Activated CD8-positive, alpha-beta memory T cell treated with anti-CD3 and anti-CD28 coated beads, Interleukin-2, amount 10 ng/mL, durations not matched to agents 7 days and 5 days (primary cell): ENCODE data around the gene KAZALD1. TPM values are rescaled to one million over a fixed set of nuclear protein-coding genes. Genes with fewer than 3 reads are reported as not detected.

Experiments used
- ATAC-seq: fragments of 150-1000 bp; cut with Tn5 transposase; one replicate; pipeline ENCODE4 v1.10.0; 2021; ENCODE audit warnings: moderate library complexity
- CTCF ChIA-PET: fragments of 350-600 bp; sonication (Branson Sonifier 250); formaldehyde crosslinking; loops from one replicate; lab custom pipeline; 2021; ENCODE audit warnings: antibody characterized with exemption; lab: Charles Lee
- DNase-seq: peaks from one replicate; pipeline ENCODE4 v3.0.0-alpha.2; 2020
- H3K27ac Mint-ChIP-seq: one replicate; pipeline ENCODE4 v1.8.0; 2021; ENCODE audit warnings: mild to moderate bottlenecking, mixed read lengths
- H3K27me3 Mint-ChIP-seq: one replicate; pipeline ENCODE4 v1.8.0; 2021; ENCODE audit warnings: mixed read lengths
- H3K36me3 Mint-ChIP-seq: one replicate; pipeline ENCODE4 v1.8.0; 2021; ENCODE audit warnings: mild to moderate bottlenecking, mixed read lengths
- H3K4me1 Mint-ChIP-seq: one replicate; pipeline ENCODE4 v1.8.0; 2021; ENCODE audit warnings: mixed read lengths
- H3K4me3 Mint-ChIP-seq: one replicate; pipeline ENCODE4 v1.8.0; 2021; ENCODE audit warnings: mild to moderate bottlenecking, moderate library complexity, mixed read lengths
- H3K9me3 Mint-ChIP-seq: one replicate; pipeline ENCODE4 v1.8.0; 2022; ENCODE audit warnings: low read depth, mixed read lengths
- total RNA-seq, 2 experiments: library from RNA; stranded (reverse); gene quantifications; one replicate each; pipeline ENCODE4 v1.2.3, GENCODE V29; 2021

KAZALD1 gene
- total RNA-seq, result under 1 TPM in 1 of 2 experiments, not detected in 1; 0.30 TPM

- H3K4me3 Mint-ChIP-seq, result peak within 1 kb of the TSS; percentile 86
- CTCF ChIA-PET, result interaction anchor here (0.6 to 16.0 kb wide), 13 partner anchors 9 to 85 kb away, joined by 3 to 402 read pairs (median 5); partner anchors contain the start of genes PDZD7 and SFXN3
- H3K27ac Mint-ChIP-seq, result peak within 1 kb of the TSS; percentile 90
- peaks cover 45% of the 10 kb centered on the region for H3K27me3 Mint-ChIP-seq
- peaks cover 48% of the 10 kb centered on the region for H3K4me1 Mint-ChIP-seq
- ATAC-seq (no peak), DNase-seq (no peak)
- H3K9me3 Mint-ChIP-seq, result no peaks in the 10 kb centered on the region
- peaks cover 11% of the 10 kb centered on the region for H3K36me3 Mint-ChIP-seq
Measured at GRCh38 chr10:101061624-101062231, at the start of gene KAZALD1. TSS of gene KAZALD1 (plus strand) at chr10:101061989. CDS start at chr10:101062593, 604 bp downstream.

- Mint-ChIP-seq H3K36me3 (no peaks in the 10 kb centered on the region), H3K27ac (peak overlapping the region; percentile 27), H3K4me1 (peaks cover 27% of the 10 kb centered on the region), H3K4me3 (no peak overlapping the region), H3K9me3 (no peaks in the 10 kb centered on the region), H3K27me3 (peaks cover 17% of the 10 kb centered on the region)
- CTCF ChIA-PET, result interaction anchor here (0.8 to 7.6 kb wide), 7 partner anchors 10 to 31 kb away, joined by 4 to 174 read pairs (median 6); partner anchors contain the start of gene LZTS2
- peak; percentile 89 for DNase-seq
- peak; percentile 90 for ATAC-seq
Measured at GRCh38 chr10:101012525-101013364, 49.0 kb upstream of the KAZALD1 start.

GRCh38 chr10:101013365-101013825, 48.4 kb upstream of the KAZALD1 start:
- H3K27ac Mint-ChIP-seq, result peak overlapping the region; percentile 27
- DNase-seq (no peak), ATAC-seq (no peak)
- no peak overlapping the region for H3K4me3 Mint-ChIP-seq
- no peaks in the 10 kb centered on the region for H3K9me3 Mint-ChIP-seq
- CTCF ChIA-PET, result interaction anchor here (0.6 to 7.6 kb wide), 11 partner anchors 14 to 451 kb away, joined by 3 to 174 read pairs (median 6); partner anchors contain the start of genes LZTS2, MRPL43, PDZD7 and SFXN3
- H3K36me3 Mint-ChIP-seq, result no peaks in the 10 kb centered on the region
- H3K4me1 Mint-ChIP-seq, result peaks cover 29% of the 10 kb centered on the region
- H3K27me3 Mint-ChIP-seq, result peaks cover 22% of the 10 kb centered on the region

GRCh38 chr10:101014230-101014884, 47.4 kb upstream of the KAZALD1 start:
- peak; percentile 37 for ATAC-seq
- no peak overlapping the region for H3K4me3 Mint-ChIP-seq
- H3K36me3 Mint-ChIP-seq, result no peaks in the 10 kb centered on the region
- H3K4me1 Mint-ChIP-seq, result peaks cover 35% of the 10 kb centered on the region
- H3K9me3 Mint-ChIP-seq, result no peaks in the 10 kb centered on the region
- peak; percentile 83 for DNase-seq
- H3K27me3 Mint-ChIP-seq, result peaks cover 29% of the 10 kb centered on the region
- H3K27ac Mint-ChIP-seq, result no peak overlapping the region
- CTCF ChIA-PET, result interaction anchor here (0.6 to 7.6 kb wide), 24 partner anchors 9 to 519 kb away, joined by 3 to 174 read pairs (median 4); partner anchors contain the start of genes KAZALD1, LZTS2, MRPL43 and PDZD7

- H3K9me3 Mint-ChIP-seq, result no peaks in the 10 kb centered on the region
- peaks cover 35% of the 10 kb centered on the region for H3K4me1 Mint-ChIP-seq
- no peaks in the 10 kb centered on the region for H3K36me3 Mint-ChIP-seq
- CTCF ChIA-PET, result interaction anchor here (0.6 to 7.6 kb wide), 23 partner anchors 9 to 519 kb away, joined by 3 to 174 read pairs (median 5); partner anchors contain the start of genes KAZALD1, LZTS2, MRPL43 and PDZD7
- no peak overlapping the region for H3K4me3 Mint-ChIP-seq
- ATAC-seq (no peak), DNase-seq (no peak)
- no peak overlapping the region for H3K27ac Mint-ChIP-seq
- peaks cover 34% of the 10 kb centered on the region for H3K27me3 Mint-ChIP-seq
Measured at GRCh38 chr10:101014966-101015581, 46.7 kb upstream of the KAZALD1 start.

- H3K9me3 Mint-ChIP-seq, result no peaks in the 10 kb centered on the region
- CTCF ChIA-PET, result interaction anchor here (0.8 to 7.6 kb wide), 8 partner anchors 15 to 127 kb away, joined by 3 to 174 read pairs (median 6); partner anchors contain the start of genes KAZALD1, LZTS2, PDZD7 and SFXN3
- no peak overlapping the region for H3K4me3 Mint-ChIP-seq
- DNase-seq, result no peak
- ATAC-seq, result no peak
- H3K4me1 Mint-ChIP-seq, result peaks cover 35% of the 10 kb centered on the region
- H3K27me3 Mint-ChIP-seq, result peaks cover 39% of the 10 kb centered on the region
- H3K27ac Mint-ChIP-seq, result no peak overlapping the region
- no peaks in the 10 kb centered on the region for H3K36me3 Mint-ChIP-seq
Measured at GRCh38 chr10:101015582-101015973, 46.2 kb upstream of the KAZALD1 start.

- H3K4me1 Mint-ChIP-seq, result peaks cover 35% of the 10 kb centered on the region
- no peaks in the 10 kb centered on the region for H3K36me3 Mint-ChIP-seq
- CTCF ChIA-PET, result interaction anchor here (1.0 to 7.6 kb wide), 12 partner anchors 8 to 449 kb away, joined by 3 to 174 read pairs (median 10); partner anchors contain the start of genes KAZALD1, LZTS2, PDZD7 and SFXN3
- DNase-seq, result no peak
- H3K27me3 Mint-ChIP-seq, result peaks cover 43% of the 10 kb centered on the region
- no peak overlapping the region for H3K4me3 Mint-ChIP-seq
- H3K27ac Mint-ChIP-seq, result no peak overlapping the region
- H3K9me3 Mint-ChIP-seq, result no peaks in the 10 kb centered on the region
- ATAC-seq, result no peak
Measured at GRCh38 chr10:101016814-101017213, 45.0 kb upstream of the KAZALD1 start.

GRCh38 chr10:101018118-101018599, 43.6 kb upstream of the KAZALD1 start:
- CTCF ChIA-PET, result interaction anchor here (0.5 to 7.6 kb wide), 14 partner anchors 9 to 347 kb away, joined by 3 to 174 read pairs (median 14); partner anchors contain the start of genes LZTS2, PDZD7 and SFXN3
- ATAC-seq, result no peak
- H3K4me3 Mint-ChIP-seq, result no peak overlapping the region
- no peak overlapping the region for H3K27ac Mint-ChIP-seq
- no peaks in the 10 kb centered on the region for H3K36me3 Mint-ChIP-seq
- no peak for DNase-seq
- no peaks in the 10 kb centered on the region for H3K9me3 Mint-ChIP-seq
- peaks cover 41% of the 10 kb centered on the region for H3K27me3 Mint-ChIP-seq
- H3K4me1 Mint-ChIP-seq, result peaks cover 28% of the 10 kb centered on the region

GRCh38 chr10:101018600-101019439, 43.0 kb upstream of the KAZALD1 start:
- Mint-ChIP-seq H3K9me3 (no peaks in the 10 kb centered on the region), H3K27me3 (peaks cover 40% of the 10 kb centered on the region)
- CTCF ChIA-PET, result interaction anchor here (0.5 to 7.6 kb wide), 21 partner anchors 9 to 348 kb away, joined by 3 to 174 read pairs (median 6); partner anchors contain the start of genes LZTS2, PDZD7 and SFXN3

GRCh38 chr10:101019440-101019703, 42.4 kb upstream of the KAZALD1 start:
- ATAC-seq (no peak), DNase-seq (no peak)
- CTCF ChIA-PET, result interaction anchor here (0.6 to 7.6 kb wide), 20 partner anchors 10 to 154 kb away, joined by 3 to 174 read pairs (median 6); partner anchors contain the start of genes LZTS2, PDZD7 and SFXN3
- peaks cover 19% of the 10 kb centered on the region for H3K4me1 Mint-ChIP-seq
- no peak overlapping the region for H3K4me3 Mint-ChIP-seq
- H3K9me3 Mint-ChIP-seq, result no peaks in the 10 kb centered on the region
- H3K27ac Mint-ChIP-seq, result no peak overlapping the region
- peaks cover 40% of the 10 kb centered on the region for H3K27me3 Mint-ChIP-seq
- no peaks in the 10 kb centered on the region for H3K36me3 Mint-ChIP-seq

More at GRCh38 chr10:101018600-101019439, 43.0 kb upstream of the KAZALD1 start:
- Mint-ChIP-seq H3K36me3 (no peaks in the 10 kb centered on the region), H3K4me1 (peaks cover 23% of the 10 kb centered on the region), H3K27ac (no peak overlapping the region), H3K4me3 (no peak overlapping the region)
- ATAC-seq (peak; percentile 87), DNase-seq (peak; percentile 88)

GRCh38 chr10:101020427-101021075, 41.2 kb upstream of the KAZALD1 start:
- peaks cover 8% of the 10 kb centered on the region for H3K4me1 Mint-ChIP-seq
- no peak for DNase-seq
- no peak for ATAC-seq
- no peak overlapping the region for H3K4me3 Mint-ChIP-seq
- H3K27ac Mint-ChIP-seq, result no peak overlapping the region
- peaks cover 40% of the 10 kb centered on the region for H3K27me3 Mint-ChIP-seq
- CTCF ChIA-PET, result interaction anchor here (2.2 to 7.6 kb wide), 5 partner anchors 10 to 42 kb away, joined by 5 to 174 read pairs (median 91); partner anchors contain the start of genes LZTS2, PDZD7 and SFXN3
- H3K9me3 Mint-ChIP-seq, result no peaks in the 10 kb centered on the region
- no peaks in the 10 kb centered on the region for H3K36me3 Mint-ChIP-seq
